Measurements from ENCODE around the gene LATS2.

GRCh38 chr13:21065686-21066085 lies 4.3 kb upstream of the LATS2 start:
- no peak for TF ChIP-seq POLR2A (IDR thresholded peaks at IDR 0.05)
- TF ChIP-seq CTCF (IDR thresholded peaks at IDR 0.05): no peak
